ENCODE measurements around the gene RHOU.

DNA sequence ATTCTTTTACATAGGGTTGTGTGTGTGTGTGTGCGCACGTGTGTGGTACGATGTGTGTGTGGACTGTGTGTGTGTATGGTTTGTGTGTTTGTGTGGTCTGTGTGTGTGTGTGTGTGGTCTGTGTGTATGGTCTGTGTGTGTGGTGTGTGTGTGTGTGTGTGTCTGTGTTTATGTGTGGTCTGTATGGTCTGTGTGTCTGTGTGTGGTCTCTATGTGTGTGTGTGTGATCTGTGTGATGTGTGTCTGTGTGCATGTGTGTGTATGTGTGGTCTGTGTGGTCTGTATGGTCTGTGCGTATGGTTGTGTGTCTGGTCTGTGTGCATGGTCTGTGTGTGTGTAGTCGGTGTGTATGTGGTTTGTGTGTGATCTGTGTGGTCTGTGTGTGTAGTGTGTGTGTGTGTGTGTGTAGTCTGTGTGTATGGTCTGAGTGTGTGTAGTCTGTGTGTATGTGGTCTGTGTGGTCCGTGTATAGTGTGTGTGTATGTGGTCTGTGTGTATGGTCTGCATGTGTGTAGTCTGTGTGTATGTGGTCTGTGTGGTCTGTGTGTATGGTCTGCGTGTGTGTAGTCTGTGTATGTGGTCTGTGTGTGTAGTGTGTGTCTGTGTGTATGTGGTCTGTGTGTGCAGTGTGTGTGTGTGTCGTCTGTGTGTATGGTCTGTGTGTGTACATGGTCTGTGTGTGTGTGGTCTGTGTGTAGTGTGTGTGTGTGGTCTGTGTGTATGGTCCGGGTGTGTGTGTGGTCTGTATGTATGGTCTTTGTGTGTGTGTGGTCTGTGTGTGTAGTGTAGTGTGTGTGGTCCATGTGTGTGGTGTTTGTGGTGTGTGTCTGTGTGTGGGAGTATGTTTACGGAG, 46.8 kb downstream of the RHOU start:
- TF ChIP-seq, protein P1, sequence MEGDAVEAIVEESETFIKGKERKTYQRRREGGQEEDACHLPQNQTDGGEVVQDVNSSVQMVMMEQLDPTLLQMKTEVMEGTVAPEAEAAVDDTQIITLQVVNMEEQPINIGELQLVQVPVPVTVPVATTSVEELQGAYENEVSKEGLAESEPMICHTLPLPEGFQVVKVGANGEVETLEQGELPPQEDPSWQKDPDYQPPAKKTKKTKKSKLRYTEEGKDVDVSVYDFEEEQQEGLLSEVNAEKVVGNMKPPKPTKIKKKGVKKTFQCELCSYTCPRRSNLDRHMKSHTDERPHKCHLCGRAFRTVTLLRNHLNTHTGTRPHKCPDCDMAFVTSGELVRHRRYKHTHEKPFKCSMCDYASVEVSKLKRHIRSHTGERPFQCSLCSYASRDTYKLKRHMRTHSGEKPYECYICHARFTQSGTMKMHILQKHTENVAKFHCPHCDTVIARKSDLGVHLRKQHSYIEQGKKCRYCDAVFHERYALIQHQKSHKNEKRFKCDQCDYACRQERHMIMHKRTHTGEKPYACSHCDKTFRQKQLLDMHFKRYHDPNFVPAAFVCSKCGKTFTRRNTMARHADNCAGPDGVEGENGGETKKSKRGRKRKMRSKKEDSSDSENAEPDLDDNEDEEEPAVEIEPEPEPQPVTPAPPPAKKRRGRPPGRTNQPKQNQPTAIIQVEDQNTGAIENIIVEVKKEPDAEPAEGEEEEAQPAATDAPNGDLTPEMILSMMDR (IDR thresholded peaks at IDR 0.05; ENCODE audit: low read depth, low read length) = no peak
- TF ChIP-seq EZH2phosphoT487 (IDR thresholded peaks at IDR 0.05; ENCODE audit: low read depth) = no peak

All from OCI-LY3 (cell line).